ENCODE measurements around the gene EIF4E1B.

DNA sequence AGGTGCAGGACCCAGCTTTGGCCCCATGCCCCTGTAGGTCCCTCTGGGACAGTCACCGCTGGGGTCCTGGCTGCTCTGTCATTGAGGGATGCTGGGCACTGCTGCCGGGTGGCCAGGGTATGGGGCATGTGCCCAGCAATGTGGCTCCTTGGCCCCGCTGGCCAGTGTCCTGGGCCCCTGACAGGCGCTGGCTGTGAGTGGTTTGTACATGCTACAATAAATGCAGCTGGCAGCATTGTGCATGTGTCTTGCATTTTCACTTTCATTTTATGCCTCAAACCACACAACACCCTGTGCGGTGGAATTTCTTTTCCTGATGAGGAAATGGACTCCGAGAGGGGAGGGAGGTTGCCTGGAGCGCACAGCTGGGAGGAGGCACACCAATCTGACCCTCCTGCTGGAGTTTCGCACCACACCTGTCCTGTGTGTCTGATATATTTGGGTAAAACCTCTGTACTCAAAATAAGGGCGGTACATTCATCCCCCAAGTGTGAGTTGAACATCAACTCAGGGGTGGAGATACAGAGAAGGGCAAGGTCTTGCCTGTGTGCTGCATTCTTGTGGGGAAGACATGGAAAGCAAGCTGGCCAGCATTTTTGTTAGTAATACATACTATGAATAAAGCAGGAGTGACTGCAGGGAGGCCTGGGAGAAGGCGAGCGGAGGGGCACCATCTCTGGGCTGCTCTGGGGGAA is 28.5 kb downstream of the EIF4E1B start:
- TF ChIP-seq, protein P1, sequence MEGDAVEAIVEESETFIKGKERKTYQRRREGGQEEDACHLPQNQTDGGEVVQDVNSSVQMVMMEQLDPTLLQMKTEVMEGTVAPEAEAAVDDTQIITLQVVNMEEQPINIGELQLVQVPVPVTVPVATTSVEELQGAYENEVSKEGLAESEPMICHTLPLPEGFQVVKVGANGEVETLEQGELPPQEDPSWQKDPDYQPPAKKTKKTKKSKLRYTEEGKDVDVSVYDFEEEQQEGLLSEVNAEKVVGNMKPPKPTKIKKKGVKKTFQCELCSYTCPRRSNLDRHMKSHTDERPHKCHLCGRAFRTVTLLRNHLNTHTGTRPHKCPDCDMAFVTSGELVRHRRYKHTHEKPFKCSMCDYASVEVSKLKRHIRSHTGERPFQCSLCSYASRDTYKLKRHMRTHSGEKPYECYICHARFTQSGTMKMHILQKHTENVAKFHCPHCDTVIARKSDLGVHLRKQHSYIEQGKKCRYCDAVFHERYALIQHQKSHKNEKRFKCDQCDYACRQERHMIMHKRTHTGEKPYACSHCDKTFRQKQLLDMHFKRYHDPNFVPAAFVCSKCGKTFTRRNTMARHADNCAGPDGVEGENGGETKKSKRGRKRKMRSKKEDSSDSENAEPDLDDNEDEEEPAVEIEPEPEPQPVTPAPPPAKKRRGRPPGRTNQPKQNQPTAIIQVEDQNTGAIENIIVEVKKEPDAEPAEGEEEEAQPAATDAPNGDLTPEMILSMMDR (IDR thresholded peaks at IDR 0.05) = no peak
- TF ChIP-seq POLR2A (IDR thresholded peaks at IDR 0.05) (no peak), EP300 (IDR thresholded peaks at IDR 0.05) (no peak)

All from tibial nerve (tissue), 4 donors.